Lower leg skin (tissue), 4 donors: ENCODE results near the gene FTSJ3. TPM values are rescaled to one million over a fixed set of nuclear protein-coding genes. Genes with fewer than 3 reads are reported as not detected.
"Not testable (repeated sequence)": the region's sequence is repeated elsewhere in the genome, so short reads cannot be mapped to it uniquely, and the experiment has no call there.

Source experiments
- DNase-seq, 2 donors: peaks; one replicate each; pipeline ENCODE4 v3.0.0-alpha.2; 2019; ENCODE audit warnings: low spot score in 2 of 2
- H3K4me3 ChIP-seq: fragments of 200-600 bp; sonication (generic); 2 replicates; pipeline ENCODE4 v1.5.1; 2017; ENCODE audit warnings: mild to moderate bottlenecking, low read depth; ENCODE audit not compliant: poor library complexity, severe bottlenecking
- CTCF ChIP-seq, 3 donors: fragments of 450-650 bp; IDR thresholded peaks; one replicate each; pipeline ENCODE4 v1.5.1; 2016; ENCODE audit warnings: antibody characterized with exemption in 3 of 3, mild to moderate bottlenecking in 3 of 3, moderate library complexity in 2 of 3
- POLR2A ChIP-seq, 2 donors: fragments of 450-650 bp; IDR thresholded peaks; one replicate each; pipeline ENCODE4 v1.6.1; 2016 to 2017; ENCODE audit warnings: antibody characterized with exemption in 2 of 2, mild to moderate bottlenecking in 1 of 2, moderate library complexity in 1 of 2
- WGBS, 2 donors: methylation state at CpG; one replicate each; pipeline ENCODE4 v1.1.5; 2018; 5-methylcytosine and 5-hydroxymethylcytosine counted together
- intact Hi-C: fragments of 100-400 bp; cut with DNase I; formaldehyde crosslinking; loops from one replicate; pipeline ENCODE4 v1.15.0; 2023; ENCODE audit warnings: low total_unique reads
- total RNA-seq, 4 donors: library from RNA; depleted of rRNA; stranded (reverse); fragments of >200 nt; gene quantifications; one replicate each; pipeline ENCODE4 v1.1.0, GENCODE V29; 2016

FTSJ3 gene
- total RNA-seq, 4 donors from 2014 or later, result 28.4 to 76.8 (median 47.2) TPM

- DNase-seq, result no peak
- intact Hi-C loops, result no loop called here
Measured at GRCh38 chr17:63859257-63859656, 31.8 kb upstream of the FTSJ3 start.

GRCh38 chr17:63856425-63856824, 29.0 kb upstream of the FTSJ3 start:
- intact Hi-C loops, H3K4me3 ChIP-seq, DNase-seq: not testable (repeated sequence)
- 89 to 93% methylated on average over 8 of the region's 8 CpGs for WGBS, 2 donors

More at GRCh38 chr17:63859257-63859656, 31.8 kb upstream of the FTSJ3 start:
- WGBS, 2 donors, result 81 to 82% methylated on average over 3 of the region's 3 CpGs
- H3K4me3 ChIP-seq, result no peak overlapping the region
- no peak for TF ChIP-seq CTCF (IDR thresholded peaks at IDR 0.05)
- no peak for TF ChIP-seq POLR2A (IDR thresholded peaks at IDR 0.05)

GRCh38 chr17:63855185-63855584, 27.7 kb upstream of the FTSJ3 start:
- H3K4me3 ChIP-seq, result no peak overlapping the region
- no peak for DNase-seq
- WGBS, 2 donors, result 94 to 97% methylated on average over 8 of the region's 8 CpGs

GRCh38 chr17:63854709-63855108, 27.2 kb upstream of the FTSJ3 start:
- H3K4me3 ChIP-seq, result no peak overlapping the region
- intact Hi-C loops, result no loop called here
- no peak for DNase-seq
- WGBS, 2 donors, result 87 to 90% methylated on average over 5 of the region's 5 CpGs
- TF ChIP-seq POLR2A (IDR thresholded peaks at IDR 0.05) (no peak), CTCF (IDR thresholded peaks at IDR 0.05) (no peak)

More at GRCh38 chr17:63855185-63855584, 27.7 kb upstream of the FTSJ3 start:
- no peak for TF ChIP-seq CTCF (IDR thresholded peaks at IDR 0.05)
- no peak for TF ChIP-seq POLR2A (IDR thresholded peaks at IDR 0.05)
- intact Hi-C loops, result no loop called here

- intact Hi-C loops, result no loop called here
- no peak overlapping the region for H3K4me3 ChIP-seq
- TF ChIP-seq CTCF (IDR thresholded peaks at IDR 0.05), result no peak
- no peak for TF ChIP-seq POLR2A (IDR thresholded peaks at IDR 0.05)
- 82 to 94% methylated on average over 2 of the region's 2 CpGs for WGBS, 2 donors
- no peak for DNase-seq
Measured at GRCh38 chr17:63853260-63853659, 25.8 kb upstream of the FTSJ3 start.

- WGBS, 2 donors, result 81% methylated on average over 9 of the region's 9 CpGs
- intact Hi-C loops, result no loop called here
- TF ChIP-seq POLR2A (IDR thresholded peaks at IDR 0.05) (no peak), CTCF (IDR thresholded peaks at IDR 0.05) (no peak)
- no peak for DNase-seq
- no peak overlapping the region for H3K4me3 ChIP-seq
Measured at GRCh38 chr17:63850401-63850800, 22.9 kb upstream of the FTSJ3 start.
